GM19238 (cell line): ENCODE data around the gene CCDC91.

Source experiments
- DNase-seq: peaks from one replicate; pipeline ENCODE4 v3.0.0; 2011; ENCODE audit warnings: low spot score; ENCODE audit not compliant: insufficient read length

The CCDC91 gene

GRCh38 chr12:28575593-28576205, 385.4 kb downstream of the CCDC91 start:
- DNase-seq, result no peak

GRCh38 chr12:28578361-28578760, 388.1 kb downstream of the CCDC91 start:
- DNase-seq, result no peak

- no peak for DNase-seq
Observed at GRCh38 chr12:28578833-28579252, 388.6 kb downstream of the CCDC91 start.

- DNase-seq, result no peak
Observed at GRCh38 chr12:28582672-28583376, 392.6 kb downstream of the CCDC91 start.

- DNase-seq, result no peak
Observed at GRCh38 chr12:28583701-28584261, 393.5 kb downstream of the CCDC91 start.

GRCh38 chr12:28585146-28585545, 394.9 kb downstream of the CCDC91 start:
- no peak for DNase-seq

GRCh38 chr12:28586481-28586880, 396.2 kb downstream of the CCDC91 start:
- no peak for DNase-seq

GRCh38 chr12:28591831-28592230, 401.6 kb downstream of the CCDC91 start:
- no peak for DNase-seq
